H1 (cell line): ENCODE measurements around the gene DHX9. TPM values are rescaled to one million over a fixed set of nuclear protein-coding genes. Genes with fewer than 3 reads are reported as not detected.

ENCODE experiments used
- BCL11A ChIP-seq, 2 experiments: IDR thresholded peaks; one replicate each; pipeline ENCODE4 v1.6.1; 2011; ENCODE audit warnings: low read depth in 2 of 2, low read length in 2 of 2, mild to moderate bottlenecking in 2 of 2
- MAFK ChIP-seq: IDR thresholded peaks from 2 replicates; pipeline ENCODE4 v1.6.1; 2012; ENCODE audit warnings: low read depth, mild to moderate bottlenecking, improper control_type of control experiment, low read length
- NRF1 ChIP-seq: IDR thresholded peaks from 2 replicates; pipeline ENCODE4 v1.6.1; 2011; ENCODE audit warnings: mild to moderate bottlenecking, low read depth, low read length, improper control_type of control experiment
- RNF2 ChIP-seq: fragments of 200-900, 300-1000 bp; sonication (generic); IDR thresholded peaks from 2 replicates; pipeline ENCODE4 v1.7.1; 2016; ENCODE audit warnings: borderline replicate concordance, low read depth, mild to moderate bottlenecking, antibody characterized with exemption, low read length; ENCODE audit not compliant: poor library complexity, severe bottlenecking; ENCODE audit errors: missing control alignments
- polyA plus RNA-seq, 7 experiments: library from polyadenylated mRNA; depleted of rRNA in 3 of 7; stranded (reverse) in 5 of 7; unstranded in 2 of 7; fragments of >200 nt in 5 of 7; fragments of 200-250 nt in 2 of 7; gene quantifications; 1 replicate in 5 of 7; 2 replicates in 1 of 7; 4 replicates in 1 of 7; pipeline versions ENCODE4 v1.2.1 to v1.2.3, GENCODE V29; 2011 to 2013; ENCODE audit warnings: missing spikeins in 2 of 7, mixed read lengths in 2 of 7
- total RNA-seq: library from RNA; stranded (reverse); fragmentation: NEBNext Ultra II Directional; extraction: Animal tissue kit (Norgen Biotek cat#: 25700); gene quantifications from 2 replicates; pipeline ENCODE4 v1.2.1, GENCODE V29; 2021
- TF ChIP-seq, protein P1 (sequence below): fragments of 300-600 bp; sonication (generic); IDR thresholded peaks from 2 replicates; pipeline ENCODE4 v1.7.1; 2012; ENCODE audit warnings: low read length, moderate library complexity, mild to moderate bottlenecking, inconsistent platforms; ENCODE audit not compliant: insufficient replicate concordance

Gene DHX9
- total and polyA plus RNA-seq, 2 of the 8 experiments (the other 6 are each of a cell fraction or from before 2014, with no cell fraction given), result 153 to 333 TPM

DNA sequence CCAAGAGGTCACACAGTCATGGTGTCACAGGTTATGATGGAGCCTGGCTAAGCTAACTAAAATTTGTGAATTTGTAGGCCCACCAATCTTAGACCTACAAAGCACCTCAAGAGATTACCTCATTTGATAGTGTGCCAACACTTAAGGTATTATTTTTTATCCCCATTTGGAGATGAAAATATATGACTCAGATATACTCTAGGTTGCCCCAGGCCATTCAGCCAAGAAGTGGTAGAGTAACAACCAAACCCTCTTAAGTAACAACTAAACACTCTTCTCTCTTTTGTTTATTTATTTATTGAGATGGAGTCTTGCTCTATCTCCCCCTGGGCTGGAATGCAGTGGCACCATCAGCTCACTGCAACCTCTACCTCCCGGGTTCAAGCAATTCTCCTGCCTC is 35.3 kb upstream of the DHX9 start (continued):
- TF ChIP-seq, protein P1, sequence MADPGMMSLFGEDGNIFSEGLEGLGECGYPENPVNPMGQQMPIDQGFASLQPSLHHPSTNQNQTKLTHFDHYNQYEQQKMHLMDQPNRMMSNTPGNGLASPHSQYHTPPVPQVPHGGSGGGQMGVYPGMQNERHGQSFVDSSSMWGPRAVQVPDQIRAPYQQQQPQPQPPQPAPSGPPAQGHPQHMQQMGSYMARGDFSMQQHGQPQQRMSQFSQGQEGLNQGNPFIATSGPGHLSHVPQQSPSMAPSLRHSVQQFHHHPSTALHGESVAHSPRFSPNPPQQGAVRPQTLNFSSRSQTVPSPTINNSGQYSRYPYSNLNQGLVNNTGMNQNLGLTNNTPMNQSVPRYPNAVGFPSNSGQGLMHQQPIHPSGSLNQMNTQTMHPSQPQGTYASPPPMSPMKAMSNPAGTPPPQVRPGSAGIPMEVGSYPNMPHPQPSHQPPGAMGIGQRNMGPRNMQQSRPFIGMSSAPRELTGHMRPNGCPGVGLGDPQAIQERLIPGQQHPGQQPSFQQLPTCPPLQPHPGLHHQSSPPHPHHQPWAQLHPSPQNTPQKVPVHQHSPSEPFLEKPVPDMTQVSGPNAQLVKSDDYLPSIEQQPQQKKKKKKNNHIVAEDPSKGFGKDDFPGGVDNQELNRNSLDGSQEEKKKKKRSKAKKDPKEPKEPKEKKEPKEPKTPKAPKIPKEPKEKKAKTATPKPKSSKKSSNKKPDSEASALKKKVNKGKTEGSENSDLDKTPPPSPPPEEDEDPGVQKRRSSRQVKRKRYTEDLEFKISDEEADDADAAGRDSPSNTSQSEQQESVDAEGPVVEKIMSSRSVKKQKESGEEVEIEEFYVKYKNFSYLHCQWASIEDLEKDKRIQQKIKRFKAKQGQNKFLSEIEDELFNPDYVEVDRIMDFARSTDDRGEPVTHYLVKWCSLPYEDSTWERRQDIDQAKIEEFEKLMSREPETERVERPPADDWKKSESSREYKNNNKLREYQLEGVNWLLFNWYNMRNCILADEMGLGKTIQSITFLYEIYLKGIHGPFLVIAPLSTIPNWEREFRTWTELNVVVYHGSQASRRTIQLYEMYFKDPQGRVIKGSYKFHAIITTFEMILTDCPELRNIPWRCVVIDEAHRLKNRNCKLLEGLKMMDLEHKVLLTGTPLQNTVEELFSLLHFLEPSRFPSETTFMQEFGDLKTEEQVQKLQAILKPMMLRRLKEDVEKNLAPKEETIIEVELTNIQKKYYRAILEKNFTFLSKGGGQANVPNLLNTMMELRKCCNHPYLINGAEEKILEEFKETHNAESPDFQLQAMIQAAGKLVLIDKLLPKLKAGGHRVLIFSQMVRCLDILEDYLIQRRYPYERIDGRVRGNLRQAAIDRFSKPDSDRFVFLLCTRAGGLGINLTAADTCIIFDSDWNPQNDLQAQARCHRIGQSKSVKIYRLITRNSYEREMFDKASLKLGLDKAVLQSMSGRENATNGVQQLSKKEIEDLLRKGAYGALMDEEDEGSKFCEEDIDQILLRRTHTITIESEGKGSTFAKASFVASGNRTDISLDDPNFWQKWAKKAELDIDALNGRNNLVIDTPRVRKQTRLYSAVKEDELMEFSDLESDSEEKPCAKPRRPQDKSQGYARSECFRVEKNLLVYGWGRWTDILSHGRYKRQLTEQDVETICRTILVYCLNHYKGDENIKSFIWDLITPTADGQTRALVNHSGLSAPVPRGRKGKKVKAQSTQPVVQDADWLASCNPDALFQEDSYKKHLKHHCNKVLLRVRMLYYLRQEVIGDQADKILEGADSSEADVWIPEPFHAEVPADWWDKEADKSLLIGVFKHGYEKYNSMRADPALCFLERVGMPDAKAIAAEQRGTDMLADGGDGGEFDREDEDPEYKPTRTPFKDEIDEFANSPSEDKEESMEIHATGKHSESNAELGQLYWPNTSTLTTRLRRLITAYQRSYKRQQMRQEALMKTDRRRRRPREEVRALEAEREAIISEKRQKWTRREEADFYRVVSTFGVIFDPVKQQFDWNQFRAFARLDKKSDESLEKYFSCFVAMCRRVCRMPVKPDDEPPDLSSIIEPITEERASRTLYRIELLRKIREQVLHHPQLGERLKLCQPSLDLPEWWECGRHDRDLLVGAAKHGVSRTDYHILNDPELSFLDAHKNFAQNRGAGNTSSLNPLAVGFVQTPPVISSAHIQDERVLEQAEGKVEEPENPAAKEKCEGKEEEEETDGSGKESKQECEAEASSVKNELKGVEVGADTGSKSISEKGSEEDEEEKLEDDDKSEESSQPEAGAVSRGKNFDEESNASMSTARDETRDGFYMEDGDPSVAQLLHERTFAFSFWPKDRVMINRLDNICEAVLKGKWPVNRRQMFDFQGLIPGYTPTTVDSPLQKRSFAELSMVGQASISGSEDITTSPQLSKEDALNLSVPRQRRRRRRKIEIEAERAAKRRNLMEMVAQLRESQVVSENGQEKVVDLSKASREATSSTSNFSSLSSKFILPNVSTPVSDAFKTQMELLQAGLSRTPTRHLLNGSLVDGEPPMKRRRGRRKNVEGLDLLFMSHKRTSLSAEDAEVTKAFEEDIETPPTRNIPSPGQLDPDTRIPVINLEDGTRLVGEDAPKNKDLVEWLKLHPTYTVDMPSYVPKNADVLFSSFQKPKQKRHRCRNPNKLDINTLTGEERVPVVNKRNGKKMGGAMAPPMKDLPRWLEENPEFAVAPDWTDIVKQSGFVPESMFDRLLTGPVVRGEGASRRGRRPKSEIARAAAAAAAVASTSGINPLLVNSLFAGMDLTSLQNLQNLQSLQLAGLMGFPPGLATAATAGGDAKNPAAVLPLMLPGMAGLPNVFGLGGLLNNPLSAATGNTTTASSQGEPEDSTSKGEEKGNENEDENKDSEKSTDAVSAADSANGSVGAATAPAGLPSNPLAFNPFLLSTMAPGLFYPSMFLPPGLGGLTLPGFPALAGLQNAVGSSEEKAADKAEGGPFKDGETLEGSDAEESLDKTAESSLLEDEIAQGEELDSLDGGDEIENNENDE, result no peak
- TF ChIP-seq BCL11A (IDR thresholded peaks at IDR 0.05; ENCODE audit: low read depth in 2 of 2, low read length in 2 of 2), result no peak
- no peak for TF ChIP-seq NRF1
- TF ChIP-seq MAFK, result no peak
- no peak for TF ChIP-seq RNF2
